HG02571 (cell line): Measurements from ENCODE around the gene LRRC72.
"Not testable (repeated sequence)": the region's sequence is repeated elsewhere in the genome, so short reads cannot be mapped to it uniquely, and the experiment has no call there.

Experiments used
- ATAC-seq: cut with Tn5 transposase; IDR thresholded peaks from one replicate; pipeline ENCODE4 v1.9.1; 2021; ENCODE audit warnings: mild to moderate bottlenecking, moderate library complexity; ENCODE audit not compliant: unreplicated experiment

LRRC72 gene

DNA sequence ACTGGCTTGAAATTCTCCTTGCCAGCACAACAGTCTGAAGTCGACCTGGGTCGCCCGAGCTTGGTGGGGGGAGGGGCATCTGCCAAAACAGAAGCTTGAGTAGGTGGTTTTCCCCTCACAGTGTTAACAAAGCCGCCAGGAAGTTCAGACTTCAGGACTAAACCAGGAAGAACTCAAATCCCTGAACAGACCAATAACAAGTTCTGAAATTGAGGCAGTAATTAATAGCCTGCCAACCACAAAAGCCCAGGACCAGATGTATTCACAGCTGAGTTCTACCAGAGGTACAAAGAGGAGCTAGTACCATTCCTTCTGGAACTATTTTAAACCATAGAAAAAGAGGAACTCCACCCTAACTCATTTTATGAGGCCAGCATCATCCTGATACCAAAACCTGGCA, 45.3 kb downstream of the LRRC72 start:
- ATAC-seq = no peak

DNA sequence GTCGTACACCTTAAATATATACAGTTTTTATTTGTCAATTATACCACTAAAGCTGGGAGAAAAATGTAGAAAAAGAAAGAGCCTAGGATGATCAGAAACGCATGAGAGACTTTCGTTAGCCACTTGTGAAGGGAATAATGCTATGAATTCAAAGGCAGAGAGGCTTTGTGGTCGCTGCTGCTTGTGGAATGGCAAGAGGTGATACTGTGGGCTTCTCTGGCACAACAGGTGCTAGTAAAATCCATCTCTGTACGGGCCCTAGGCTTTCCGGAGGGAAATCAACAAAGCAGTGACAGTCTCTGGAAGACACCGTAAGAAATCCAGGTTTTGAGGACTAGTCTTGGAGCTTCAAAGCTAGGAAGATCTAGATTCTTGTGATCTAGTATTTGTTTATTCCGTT, 52.6 kb downstream of the LRRC72 start:
- ATAC-seq = no peak

DNA sequence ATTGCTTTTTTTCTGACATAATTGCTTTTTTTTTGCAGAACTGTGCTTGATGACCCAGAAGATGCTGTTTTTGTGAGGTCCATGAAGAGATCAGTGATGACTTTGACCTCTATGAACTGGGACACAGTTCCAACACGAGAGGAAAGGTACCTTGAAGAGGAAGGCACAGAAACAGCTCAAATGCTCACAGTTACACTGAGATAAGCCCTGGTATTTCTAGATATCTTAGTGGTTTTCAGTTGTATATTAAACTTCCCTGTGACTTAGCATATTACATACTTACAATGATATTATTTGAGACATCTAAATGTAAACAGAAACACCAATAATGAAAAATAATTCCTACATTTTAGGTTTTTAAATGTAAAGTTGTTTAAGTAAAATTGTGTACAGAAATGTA, 54.7 kb downstream of the LRRC72 start:
- no peak for ATAC-seq

DNA sequence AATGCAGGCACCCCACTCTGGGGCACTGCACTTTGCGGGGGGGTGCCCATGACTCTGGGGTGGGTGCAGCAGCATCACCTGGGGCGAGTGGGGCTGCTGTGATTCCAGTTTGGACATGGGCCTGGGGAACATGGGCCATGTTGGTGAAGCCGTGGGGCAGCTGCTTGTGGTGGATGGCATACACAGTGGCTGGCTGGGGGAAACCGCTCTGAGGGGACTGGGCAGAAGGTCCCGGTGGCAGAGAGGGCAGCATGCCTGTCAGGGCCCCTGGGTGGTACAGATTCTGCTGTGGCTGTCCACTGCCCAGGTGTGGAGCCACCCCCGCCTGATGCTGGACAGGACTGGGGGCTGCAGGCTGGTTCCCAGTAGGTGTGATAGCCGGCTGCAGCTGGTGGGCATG, 57.2 kb downstream of the LRRC72 start:
- ATAC-seq = no peak

GRCh38 chr7:16585540-16585939, 58.9 kb downstream of the LRRC72 start:
- ATAC-seq = no peak

- ATAC-seq = no peak
Observed at GRCh38 chr7:16586081-16586874, 59.7 kb downstream of the LRRC72 start.

DNA sequence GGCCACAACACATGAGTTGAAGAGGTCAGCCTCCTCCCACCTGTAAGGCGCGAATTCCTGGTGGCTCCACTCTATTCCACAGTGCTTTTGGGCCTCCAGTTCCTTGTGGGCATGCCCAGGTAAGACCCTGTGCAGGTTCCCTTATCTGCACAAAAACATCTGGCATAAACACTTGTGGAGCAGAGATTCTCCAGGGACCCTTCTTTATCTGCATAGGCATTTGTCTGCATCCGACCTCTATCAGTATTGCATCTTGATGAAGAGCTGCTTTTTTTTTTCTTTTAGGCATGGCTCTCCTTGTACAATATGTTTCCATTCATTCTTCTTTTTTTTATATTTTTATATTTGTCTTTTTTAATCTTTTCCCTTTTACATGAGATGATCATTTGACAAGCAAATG, 60.5 kb downstream of the LRRC72 start:
- no peak for ATAC-seq

DNA sequence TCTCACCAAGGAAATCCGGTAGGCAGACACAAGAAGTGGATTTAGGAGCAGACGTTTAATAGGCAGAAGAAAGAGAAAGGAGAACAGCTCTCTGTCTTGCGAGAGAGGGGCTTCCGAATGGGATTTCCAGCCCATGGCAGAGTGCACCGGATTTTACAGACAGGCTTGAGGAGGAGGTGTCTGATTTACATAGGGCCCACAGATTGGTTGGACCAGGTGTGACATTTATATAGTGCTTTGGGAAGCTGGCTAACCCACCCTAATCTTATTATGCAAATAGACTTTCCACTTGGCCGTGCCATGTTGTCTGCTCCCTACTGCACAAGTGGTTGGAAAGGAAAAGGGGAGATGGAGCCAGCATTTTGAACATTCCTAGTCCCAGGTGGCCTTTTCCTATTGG, 61.2 kb downstream of the LRRC72 start:
- ATAC-seq = no peak

- ATAC-seq = no peak
Observed at GRCh38 chr7:16589881-16590280, 63.3 kb downstream of the LRRC72 start.

- ATAC-seq = no peak
Observed at GRCh38 chr7:16590424-16590823, 63.8 kb downstream of the LRRC72 start.

GRCh38 chr7:16592395-16592794, 65.8 kb downstream of the LRRC72 start:
- ATAC-seq = no peak

DNA sequence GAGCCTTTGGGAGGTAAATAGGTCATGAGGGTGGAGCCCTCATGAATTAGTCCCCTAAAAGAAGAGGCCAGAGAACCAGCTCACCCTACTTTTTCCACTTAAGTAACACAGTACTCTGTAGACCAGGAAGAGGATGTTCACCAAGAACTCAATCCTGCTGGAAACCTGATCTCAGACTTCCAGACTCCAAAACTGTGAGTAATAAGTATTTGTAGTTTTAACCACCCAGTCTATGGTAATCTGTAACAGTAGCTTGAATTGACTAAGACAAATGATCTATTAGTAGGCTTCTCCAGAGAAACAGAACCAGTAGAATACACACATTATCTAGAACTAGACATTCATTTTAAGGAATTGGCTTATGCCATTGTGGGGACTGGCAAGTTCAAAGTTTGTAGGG, 67.4 kb downstream of the LRRC72 start:
- ATAC-seq = no peak

GRCh38 chr7:16594676-16595075, 68.1 kb downstream of the LRRC72 start:
- no peak for ATAC-seq

- not testable (repeated sequence) for ATAC-seq
Observed at GRCh38 chr7:16595596-16595995, 69.0 kb downstream of the LRRC72 start.

DNA sequence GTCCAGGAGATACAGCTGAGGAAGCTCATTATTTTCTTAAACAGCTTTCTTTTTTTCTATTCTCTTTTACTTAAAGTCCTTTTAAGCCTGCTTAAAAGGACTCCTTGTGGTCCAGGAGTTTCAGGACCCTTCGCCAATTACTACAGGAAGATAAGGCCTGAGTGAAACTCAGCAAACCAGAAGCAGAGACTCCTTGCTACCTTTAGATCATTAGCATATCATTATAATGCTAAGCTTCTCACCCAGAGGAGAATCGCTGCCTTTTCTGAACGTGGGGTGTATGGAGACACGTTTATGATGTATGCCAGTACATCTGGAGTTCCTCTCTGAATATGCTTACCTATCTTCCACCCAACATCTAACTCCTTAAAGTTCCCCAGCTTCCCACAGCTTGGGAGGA, 71.4 kb downstream of the LRRC72 start:
- no peak for ATAC-seq

DNA sequence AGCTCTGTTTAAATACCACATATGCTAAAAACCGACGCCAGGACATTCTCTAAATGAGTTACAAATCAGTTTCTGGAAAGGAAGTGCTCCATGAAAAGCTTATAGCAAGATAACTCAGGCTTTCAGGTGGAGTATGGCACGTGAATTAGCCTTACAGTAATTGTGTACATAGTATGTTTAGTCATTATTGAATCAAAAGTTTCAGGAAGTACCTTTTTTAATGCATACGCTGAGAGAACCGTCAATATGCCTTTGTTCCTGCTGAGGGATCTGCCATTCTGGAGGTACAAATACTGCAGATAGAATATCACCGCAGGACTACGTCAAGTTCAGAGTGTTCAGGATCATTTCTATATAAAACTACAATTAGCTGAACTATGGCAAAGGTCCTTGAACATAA, 73.2 kb downstream of the LRRC72 start:
- no peak for ATAC-seq

DNA sequence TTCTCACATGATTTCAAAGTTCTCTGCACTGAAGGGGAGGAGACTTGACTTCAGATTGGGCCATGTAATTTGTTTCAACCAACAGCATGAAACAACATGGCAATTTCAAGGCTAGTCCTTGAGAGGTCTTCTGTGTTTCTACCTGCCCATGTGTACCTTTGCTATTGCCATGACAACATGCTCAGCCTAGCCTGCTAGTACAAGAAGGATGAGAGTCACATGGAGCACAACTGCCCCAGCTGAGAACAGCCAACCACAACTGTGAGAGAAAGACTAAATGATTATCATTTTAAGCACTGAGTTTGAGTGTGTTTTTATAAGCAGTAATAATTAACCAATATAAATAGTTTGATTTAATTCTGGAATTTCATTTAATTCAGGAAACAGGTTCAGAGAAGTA, 77.0 kb downstream of the LRRC72 start:
- ATAC-seq = no peak

DNA sequence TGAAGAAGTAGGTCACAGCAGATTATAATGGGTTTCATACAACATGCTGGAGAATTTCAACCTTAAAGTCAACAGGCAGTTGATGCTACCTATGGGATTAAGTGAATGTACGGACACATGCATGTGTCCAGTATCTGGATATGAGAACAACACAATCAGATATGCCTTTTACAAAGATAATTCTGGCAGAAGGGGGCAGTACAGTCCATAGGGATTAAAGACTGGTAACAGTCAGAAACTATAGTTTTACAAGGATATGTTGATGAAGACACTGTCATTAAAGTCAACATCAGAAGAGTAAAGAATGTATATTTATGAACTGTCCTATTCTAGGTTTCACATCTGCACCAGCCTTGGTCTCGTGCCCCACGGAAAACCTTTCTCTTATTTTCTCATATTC, 77.4 kb downstream of the LRRC72 start:
- ATAC-seq = no peak

GRCh38 chr7:16606704-16607103, 80.1 kb downstream of the LRRC72 start:
- ATAC-seq = no peak

DNA sequence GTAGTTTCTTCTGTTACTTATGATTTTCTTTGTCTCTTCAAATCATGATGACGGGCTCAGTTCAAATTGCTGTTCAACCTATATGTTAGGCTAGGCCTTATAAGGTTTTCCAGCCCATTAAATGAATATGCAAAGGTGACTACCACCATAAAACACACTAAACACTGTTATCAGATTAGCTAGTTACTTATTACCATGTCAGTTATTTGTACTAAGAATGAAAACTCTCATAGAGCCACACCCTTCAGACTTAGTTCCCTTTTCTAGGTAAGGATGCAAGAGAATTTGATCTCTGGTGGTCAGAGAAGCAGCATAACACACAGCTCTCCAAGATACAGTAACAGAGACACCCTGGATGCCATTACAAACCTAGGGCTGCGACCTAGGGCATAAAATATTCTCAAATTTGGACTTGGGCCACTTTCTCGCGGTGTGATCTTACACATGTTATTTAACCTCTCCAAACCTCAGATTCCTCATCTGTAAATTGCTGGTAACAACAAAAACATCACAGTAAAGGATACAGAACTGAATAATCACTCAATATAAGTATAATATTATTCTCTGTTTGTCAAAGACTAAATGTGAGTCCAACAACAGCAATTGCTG, 83.3 kb downstream of the LRRC72 start:
- ATAC-seq = no peak

DNA sequence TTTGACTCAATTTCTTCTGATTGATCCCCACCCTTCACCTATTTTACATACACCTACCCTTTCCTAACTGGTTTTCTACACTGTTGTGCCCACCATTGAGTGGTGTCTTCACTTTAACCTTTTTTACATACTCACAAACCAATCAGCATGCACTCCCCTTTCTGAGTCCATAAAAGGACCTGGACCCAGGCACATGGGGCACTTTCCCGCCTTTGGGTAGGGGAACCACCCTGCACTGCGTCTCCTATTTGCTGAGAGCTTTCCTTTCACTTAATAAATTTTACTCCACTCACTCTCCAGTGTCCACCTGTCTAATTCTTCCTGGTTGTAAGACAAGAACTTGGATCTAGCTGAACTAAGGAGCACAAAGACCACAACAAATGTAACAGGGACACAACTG, 85.1 kb downstream of the LRRC72 start:
- no peak for ATAC-seq

- ATAC-seq = no peak
Observed at GRCh38 chr7:16615228-16615627, 88.6 kb downstream of the LRRC72 start.

DNA sequence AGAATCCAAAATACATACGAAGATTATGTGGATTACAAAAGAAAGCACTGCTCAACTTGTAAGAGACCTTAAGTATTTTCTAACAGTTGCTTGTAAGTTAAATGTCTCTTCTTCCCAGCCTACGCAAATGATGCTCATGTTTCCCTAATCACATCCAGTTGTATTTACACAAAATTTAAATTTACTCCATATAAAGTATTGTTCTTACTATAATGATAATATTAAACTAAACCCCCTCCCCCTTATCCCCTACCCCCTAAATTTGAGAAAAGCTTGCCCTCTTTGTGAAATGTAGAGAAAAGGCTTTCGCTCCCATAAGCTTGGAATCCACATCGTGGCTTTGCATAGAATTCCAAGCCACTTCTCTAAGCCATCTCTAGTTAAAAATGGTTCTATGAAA, 89.5 kb downstream of the LRRC72 start:
- no peak for ATAC-seq
